HG03103 (cell line): ENCODE results near the gene LRFN5.
"Not testable (repeated sequence)": the region's sequence is repeated elsewhere in the genome, so short reads cannot be mapped to it uniquely, and the experiment has no call there.

ENCODE experiments used
- ATAC-seq: cut with Tn5 transposase; IDR thresholded peaks from one replicate; pipeline ENCODE4 v1.9.1; 2021; ENCODE audit warnings: low read depth; ENCODE audit not compliant: unreplicated experiment

LRFN5 gene

GRCh38 chr14:41878321-41878720 is 271.6 kb downstream of the LRFN5 start:
- ATAC-seq, result no peak

- ATAC-seq, result no peak
Observed at GRCh38 chr14:41891624-41892023, 284.9 kb downstream of the LRFN5 start.

DNA sequence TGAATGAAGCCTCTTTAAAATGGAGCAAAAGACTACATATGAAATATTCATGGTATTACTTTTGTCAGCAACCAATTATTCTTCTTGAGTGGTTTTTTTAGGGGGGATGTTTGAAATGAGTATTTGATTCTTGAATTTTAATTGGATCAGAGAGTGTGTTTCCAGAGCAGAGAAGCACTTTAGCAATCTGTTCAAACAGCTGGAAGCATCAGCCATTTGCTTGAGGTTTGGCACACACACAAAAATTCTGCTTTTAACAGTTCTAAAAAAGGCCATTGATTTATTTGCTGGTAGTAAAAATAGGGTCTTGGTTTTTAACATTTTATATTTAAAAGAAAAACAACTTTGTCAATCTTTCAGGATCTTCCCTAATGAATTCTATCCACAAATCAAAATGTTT is 292.7 kb downstream of the LRFN5 start:
- ATAC-seq, result no peak

GRCh38 chr14:41900644-41901043 is 294.0 kb downstream of the LRFN5 start:
- no peak for ATAC-seq

DNA sequence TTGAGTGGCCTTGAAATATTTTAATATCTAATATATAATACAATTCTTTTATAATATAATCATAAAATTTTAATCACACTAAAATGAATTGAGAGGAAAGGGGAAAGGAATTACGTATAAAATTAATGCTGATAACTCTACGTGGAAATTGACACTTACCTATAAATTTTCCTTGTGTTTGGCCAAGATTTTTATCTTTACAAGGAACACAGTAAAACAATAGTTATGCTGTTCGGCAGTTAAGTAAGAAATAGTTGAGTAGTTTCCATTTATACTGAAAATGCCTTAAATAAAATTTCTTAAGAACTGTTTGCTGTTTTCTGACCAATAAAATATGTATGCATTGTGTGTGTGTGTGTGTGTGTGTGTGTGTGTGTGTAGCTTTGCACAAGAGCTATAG is 294.4 kb downstream of the LRFN5 start:
- no peak for ATAC-seq

DNA sequence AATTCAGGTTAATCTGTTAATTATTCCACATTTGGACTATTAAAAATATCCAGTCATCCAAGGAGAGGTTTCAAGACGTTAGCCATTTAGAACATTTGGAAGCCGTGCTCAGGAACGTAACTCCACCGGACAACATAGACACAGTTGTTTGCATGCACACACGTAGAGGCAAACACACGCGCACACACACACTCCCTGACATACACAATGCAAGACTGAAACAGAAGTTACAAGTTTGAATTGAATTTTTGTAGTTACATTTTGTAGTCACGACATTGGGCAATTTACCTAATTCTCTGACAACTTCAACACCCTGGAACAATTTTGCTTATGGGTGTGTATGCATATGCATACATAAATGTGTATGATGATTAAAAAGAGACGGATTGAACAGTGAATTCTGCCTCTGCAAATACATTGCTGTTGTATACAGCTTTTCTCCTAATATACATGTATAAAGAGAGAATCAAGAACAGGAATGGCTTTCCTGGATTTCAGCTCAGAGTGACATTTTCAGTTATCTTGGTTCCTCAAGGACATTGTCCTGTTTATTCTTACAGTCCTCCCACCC is 298.8 kb downstream of the LRFN5 start:
- no peak for ATAC-seq

DNA sequence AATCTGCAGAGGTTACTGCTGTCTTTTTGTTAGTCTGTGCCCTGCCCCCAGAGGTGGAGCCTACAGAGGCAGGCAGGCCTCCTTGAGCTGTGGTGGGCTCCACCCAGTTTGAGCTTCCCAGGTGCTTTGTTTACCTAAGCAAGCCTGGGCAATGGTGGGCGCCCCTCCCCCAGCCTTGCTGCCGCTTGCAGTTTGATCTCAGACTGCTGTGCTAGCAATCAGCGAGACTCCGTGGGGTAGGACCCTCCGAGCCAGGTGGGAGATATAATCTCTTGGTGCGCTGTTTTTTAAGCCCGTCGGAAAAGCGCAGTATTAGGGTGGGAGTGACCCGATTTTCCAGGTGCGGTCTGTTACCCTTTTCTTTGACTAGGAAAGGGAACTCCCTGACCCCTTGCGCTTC is 304.5 kb downstream of the LRFN5 start:
- ATAC-seq, result not testable (repeated sequence)

GRCh38 chr14:41913398-41913797 is 306.7 kb downstream of the LRFN5 start:
- no peak for ATAC-seq

DNA sequence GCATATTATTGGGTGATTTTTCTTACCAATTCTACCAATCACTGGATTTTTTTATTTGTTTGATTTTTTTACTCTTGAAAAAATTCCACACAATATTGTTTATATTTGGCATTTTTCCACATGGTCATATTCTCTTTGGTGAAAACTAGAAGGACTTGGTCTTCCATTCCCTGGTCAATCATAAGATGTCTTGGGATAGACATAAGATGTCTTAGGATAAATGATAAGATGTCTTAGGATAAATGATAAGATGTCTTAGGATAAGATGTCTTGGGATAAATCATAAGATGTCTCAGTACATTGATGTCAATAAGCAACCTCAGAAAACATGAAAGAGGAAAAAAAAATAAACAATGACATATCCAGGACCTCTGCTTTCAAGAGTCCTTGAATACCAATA is 309.1 kb downstream of the LRFN5 start:
- no peak for ATAC-seq

- no peak for ATAC-seq
Observed at GRCh38 chr14:41916313-41916712, 309.6 kb downstream of the LRFN5 start.

- no peak for ATAC-seq
Observed at GRCh38 chr14:41925409-41925808, 318.7 kb downstream of the LRFN5 start.

DNA sequence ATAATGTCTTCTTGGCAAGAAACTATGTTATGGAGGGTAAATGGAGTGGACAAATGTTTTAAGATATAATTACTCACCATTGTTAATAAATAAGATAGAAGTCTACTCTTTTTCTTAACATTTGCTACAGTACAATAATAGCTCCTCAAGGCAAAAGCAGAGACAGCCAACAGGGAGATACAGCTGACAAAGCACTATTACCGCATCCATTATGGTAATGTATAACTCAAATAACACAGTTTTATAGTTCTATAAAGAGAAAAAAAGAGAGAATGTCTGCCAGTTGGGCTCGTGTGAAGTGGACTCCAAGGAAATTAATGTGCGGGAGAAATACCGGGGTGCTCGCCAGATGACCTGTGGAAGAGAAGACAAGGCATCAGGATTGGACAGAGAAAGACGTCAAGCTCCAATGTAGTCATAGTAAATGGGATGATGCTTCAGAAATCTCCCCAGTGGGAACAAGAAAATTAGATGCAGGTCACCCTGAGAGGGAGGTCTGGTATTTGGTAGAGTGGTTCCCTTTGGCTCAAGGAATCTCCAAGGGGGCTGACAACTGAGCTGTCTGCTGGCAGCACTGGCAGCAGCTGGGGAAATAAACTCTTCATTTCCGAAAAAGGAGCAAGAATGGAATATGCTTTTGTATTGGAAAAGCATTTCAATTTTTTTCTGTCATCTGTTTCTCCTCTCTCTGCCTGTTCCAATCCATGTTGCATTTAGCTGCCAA is 343.9 kb downstream of the LRFN5 start:
- ATAC-seq, result no peak
